H54 (cell line): ENCODE measurements around the gene IL17RE.
"Not testable (repeated sequence)": the region's sequence is repeated elsewhere in the genome, so short reads cannot be mapped to it uniquely, and the experiment has no call there.

Experiments
- DNase-seq: peaks from one replicate; pipeline ENCODE4 v3.0.0; 2011; ENCODE audit warnings: low spot score, mixed read lengths; ENCODE audit not compliant: insufficient read length
- FAIRE-seq: peaks from 3 replicates; lab custom pipeline; 2011; peaks lifted over from hg19 to GRCh38; lab: Jason Lieb, UNC
- POLR2A ChIP-seq: IDR thresholded peaks from 2 replicates; pipeline ENCODE4 v1.6.1; 2011; ENCODE audit warnings: low read depth, mild to moderate bottlenecking, low read length

IL17RE gene

GRCh38 chr3:9867106-9867505, 35.5 kb upstream of the IL17RE start:
- DNase-seq (no peak), FAIRE-seq (no peak)
- no peak for TF ChIP-seq POLR2A

- no peak for TF ChIP-seq POLR2A
- DNase-seq, result no peak
- no peak for FAIRE-seq
Observed at GRCh38 chr3:9869955-9870354, 32.7 kb upstream of the IL17RE start.

- no peak for FAIRE-seq
- DNase-seq, result no peak
- TF ChIP-seq POLR2A, result no peak
Observed at GRCh38 chr3:9870978-9871377, 31.7 kb upstream of the IL17RE start.

- not testable (repeated sequence) for FAIRE-seq, DNase-seq
Observed at GRCh38 chr3:9872067-9872466, 30.6 kb upstream of the IL17RE start.

- FAIRE-seq (no peak), DNase-seq (no peak)
- no peak for TF ChIP-seq POLR2A
Observed at GRCh38 chr3:9875448-9875847, 27.2 kb upstream of the IL17RE start.

GRCh38 chr3:9876255-9876654, 26.4 kb upstream of the IL17RE start:
- DNase-seq, FAIRE-seq: not testable (repeated sequence)

- no peak for TF ChIP-seq POLR2A
- FAIRE-seq (no peak), DNase-seq (no peak)
Observed at GRCh38 chr3:9876991-9877390, 25.7 kb upstream of the IL17RE start.

GRCh38 chr3:9878700-9879099, 23.9 kb upstream of the IL17RE start:
- FAIRE-seq (no peak), DNase-seq (no peak)
- TF ChIP-seq POLR2A, result no peak

GRCh38 chr3:9879830-9880549, 22.7 kb upstream of the IL17RE start, which contains the start of gene CIDEC:
Gene CIDEC, minus strand, starts transcription at chr3:9880253. Its CDS starts 1,767 bp downstream, at chr3:9878486.
- TF ChIP-seq POLR2A, result no peak
- FAIRE-seq, result no peak
- no peak for DNase-seq

- FAIRE-seq (no peak), DNase-seq (no peak)
- TF ChIP-seq POLR2A, result no peak
Observed at GRCh38 chr3:9881441-9881840, 21.2 kb upstream of the IL17RE start.

- no peak for TF ChIP-seq POLR2A
- FAIRE-seq (no peak), DNase-seq (no peak)
Observed at GRCh38 chr3:9883706-9884554, 18.7 kb upstream of the IL17RE start.

- peak; percentile 85 for FAIRE-seq
- no peak for TF ChIP-seq POLR2A
- DNase-seq, result peak; percentile 78
Observed at GRCh38 chr3:9884555-9885165, 18.0 kb upstream of the IL17RE start.

GRCh38 chr3:9886328-9886727, 16.3 kb upstream of the IL17RE start:
- no peak for TF ChIP-seq POLR2A
- no peak for FAIRE-seq

GRCh38 chr3:9887480-9887879, 15.2 kb upstream of the IL17RE start:
- DNase-seq, result no peak
- no peak for FAIRE-seq
- no peak for TF ChIP-seq POLR2A

More at GRCh38 chr3:9886328-9886727, 16.3 kb upstream of the IL17RE start:
- DNase-seq, result no peak
